GM19043 (cell line): ENCODE measurements around the gene CSMD2.

Experiments used
- ATAC-seq: cut with Tn5 transposase; IDR thresholded peaks from one replicate; pipeline ENCODE4 v1.9.1; 2021; ENCODE audit warnings: low read depth; ENCODE audit not compliant: unreplicated experiment

Gene CSMD2

DNA sequence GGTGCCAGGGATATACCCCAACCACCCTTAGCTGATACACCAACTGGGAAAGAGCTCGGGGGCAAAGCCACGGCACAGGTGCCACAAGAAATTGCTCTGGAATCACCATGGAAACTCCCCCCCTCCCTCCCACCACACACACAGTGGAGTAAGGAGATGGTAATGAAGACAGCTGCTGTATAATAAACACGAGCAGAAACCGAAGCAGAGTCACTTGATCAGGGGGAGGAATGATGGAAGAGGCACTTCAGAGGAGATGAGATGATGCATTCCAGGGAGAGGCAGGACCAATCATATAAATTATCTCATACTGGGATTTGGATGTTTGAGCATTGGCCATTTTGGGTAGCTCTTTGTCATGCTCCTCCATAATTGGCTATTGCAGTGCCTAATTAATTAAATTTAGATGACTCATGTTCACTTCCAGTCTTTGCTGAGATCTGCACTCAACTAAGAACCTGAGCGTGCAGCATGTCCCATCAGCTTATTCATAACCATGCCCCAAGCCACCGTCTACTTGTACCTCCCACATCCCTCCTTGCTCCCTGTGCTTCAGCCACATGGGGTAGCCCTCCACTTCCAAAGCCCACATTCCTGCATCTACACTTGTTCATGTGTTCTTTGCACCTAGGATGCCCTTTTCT lies 503.1 kb downstream of the CSMD2 start:
- no peak for ATAC-seq

- ATAC-seq = no peak
Observed at GRCh38 chr1:33660956-33661355, 504.1 kb downstream of the CSMD2 start.

DNA sequence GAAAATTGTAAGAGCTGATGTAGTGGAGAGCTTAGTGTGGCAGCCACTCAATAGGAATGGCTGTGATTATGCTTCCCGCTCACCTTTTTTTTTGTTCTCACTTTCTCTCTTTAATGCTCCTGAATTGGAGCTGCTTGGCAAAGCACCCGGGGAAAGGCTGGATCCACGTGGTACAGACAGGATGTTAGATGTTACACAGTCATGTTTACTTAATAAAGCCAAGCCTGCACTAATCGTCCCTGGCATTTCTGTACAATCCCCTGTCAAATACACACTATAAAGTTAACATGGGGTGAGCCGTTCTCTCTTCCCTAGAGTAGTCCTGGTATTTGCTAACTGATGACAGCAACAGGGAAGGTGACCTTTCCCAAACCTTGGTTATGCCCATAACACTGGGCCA lies 504.8 kb downstream of the CSMD2 start:
- no peak for ATAC-seq

- no peak for ATAC-seq
Observed at GRCh38 chr1:33659641-33660040, 505.4 kb downstream of the CSMD2 start.

GRCh38 chr1:33657833-33658232 lies 507.2 kb downstream of the CSMD2 start:
- ATAC-seq = no peak

GRCh38 chr1:33656467-33657005 lies 508.5 kb downstream of the CSMD2 start:
- no peak for ATAC-seq

- ATAC-seq = no peak
Observed at GRCh38 chr1:33655496-33655895, 509.5 kb downstream of the CSMD2 start.

GRCh38 chr1:33654267-33654834 lies 510.7 kb downstream of the CSMD2 start:
- no peak for ATAC-seq

DNA sequence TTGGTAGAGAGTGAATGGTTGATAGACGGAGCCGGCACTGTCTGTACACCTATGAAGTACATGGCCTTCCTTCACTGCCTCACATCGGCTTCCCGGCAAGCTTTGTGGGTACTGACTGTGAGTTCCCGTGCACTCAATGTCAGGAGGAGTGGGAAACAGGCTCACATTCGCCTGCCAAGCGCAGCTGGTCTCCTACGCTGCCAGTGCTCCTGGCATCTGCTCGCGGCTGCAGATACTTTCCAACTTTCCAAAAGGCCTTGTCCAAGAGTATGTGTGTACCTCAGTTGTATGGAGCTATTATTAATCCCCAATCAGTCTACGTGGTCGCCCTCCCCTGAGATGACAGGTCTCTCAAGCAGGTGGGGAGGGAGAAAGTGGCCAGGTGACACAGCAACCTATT lies 511.8 kb downstream of the CSMD2 start:
- ATAC-seq = no peak

DNA sequence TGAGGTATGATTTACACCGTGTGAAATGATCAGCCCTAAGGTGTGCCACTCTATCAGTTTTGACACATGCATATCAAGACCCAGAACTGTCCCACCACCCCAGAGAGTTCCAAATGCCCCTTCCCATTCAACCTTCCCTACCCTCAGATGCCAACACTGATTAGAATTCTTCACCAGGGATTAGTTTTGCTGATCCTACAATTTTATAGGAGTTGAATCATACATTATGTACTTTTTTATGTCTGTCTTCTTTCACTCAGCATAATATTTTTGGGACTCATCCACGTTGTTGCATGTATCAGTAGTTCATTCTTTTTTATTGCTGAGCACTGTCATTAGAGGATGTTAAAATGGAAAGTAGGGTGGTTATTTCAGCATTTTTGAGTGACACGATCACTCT lies 514.3 kb downstream of the CSMD2 start:
- no peak for ATAC-seq

GRCh38 chr1:33649759-33650158 lies 515.3 kb downstream of the CSMD2 start:
- ATAC-seq = no peak

- ATAC-seq = no peak
Observed at GRCh38 chr1:33643216-33643615, 521.8 kb downstream of the CSMD2 start.

- ATAC-seq = no peak
Observed at GRCh38 chr1:33641104-33641830, 523.8 kb downstream of the CSMD2 start.

GRCh38 chr1:33640114-33640660 lies 524.8 kb downstream of the CSMD2 start:
- ATAC-seq = no peak

DNA sequence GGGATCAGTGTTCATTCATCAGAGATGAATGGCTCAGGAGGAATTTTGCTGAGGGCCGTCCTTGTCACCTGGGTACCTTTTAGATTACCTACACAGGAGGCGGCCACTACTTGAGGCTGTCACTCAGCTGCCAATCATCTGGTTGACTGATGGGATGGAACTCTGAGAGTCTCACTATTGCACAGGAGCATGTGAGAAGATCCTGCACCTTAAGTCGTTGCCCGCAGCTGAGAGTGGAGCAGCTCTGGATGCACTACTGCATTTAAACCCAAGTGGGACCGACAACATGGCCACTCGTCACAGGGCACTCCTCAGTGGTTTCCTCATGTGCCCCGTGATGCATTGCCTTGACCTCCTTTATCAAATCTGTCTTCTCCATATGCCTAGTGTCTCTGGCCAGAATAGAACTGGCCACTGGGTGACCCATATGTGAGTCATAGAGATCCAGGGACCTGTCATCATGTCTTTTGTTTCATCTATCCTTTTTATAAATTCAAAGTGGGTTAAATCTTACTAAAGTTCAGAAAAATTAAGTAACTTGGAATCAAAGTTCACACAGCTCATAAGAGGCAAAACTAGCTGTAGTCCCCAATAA lies 527.1 kb downstream of the CSMD2 start:
- no peak for ATAC-seq

- ATAC-seq = no peak
Observed at GRCh38 chr1:33636209-33636608, 528.8 kb downstream of the CSMD2 start.

DNA sequence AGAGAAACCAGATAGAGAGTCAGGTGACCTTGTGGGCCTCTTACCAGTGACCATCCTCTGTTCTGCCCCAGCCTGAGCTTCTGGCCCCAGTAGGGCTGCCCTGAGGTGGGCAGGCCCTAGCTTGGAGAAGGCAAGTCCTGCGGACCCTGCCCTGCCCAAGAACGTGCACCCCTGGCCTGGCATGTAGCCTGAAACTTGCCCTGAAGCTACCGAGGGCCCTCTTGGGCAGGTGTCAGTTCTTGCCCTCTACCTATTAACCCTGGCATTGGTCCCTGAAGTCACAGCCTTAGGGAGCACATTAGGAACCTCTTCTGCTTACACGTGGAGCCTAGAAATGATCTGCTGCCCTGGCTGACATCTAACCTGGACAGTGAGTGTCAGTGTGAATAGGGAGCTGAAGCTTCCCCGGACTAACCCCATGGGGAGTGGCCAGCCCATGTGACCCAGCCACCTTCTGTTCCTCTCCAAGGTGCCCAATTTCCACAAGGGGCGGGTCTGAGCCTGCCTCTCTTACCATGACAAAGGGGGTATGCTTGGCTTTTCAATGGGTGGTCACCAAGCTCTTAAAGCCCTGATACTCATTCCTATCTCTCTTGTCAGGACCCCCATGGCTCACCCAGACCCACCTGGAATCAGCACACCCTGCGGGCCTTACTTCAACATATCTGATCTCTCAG lies 529.6 kb downstream of the CSMD2 start:
- no peak for ATAC-seq

DNA sequence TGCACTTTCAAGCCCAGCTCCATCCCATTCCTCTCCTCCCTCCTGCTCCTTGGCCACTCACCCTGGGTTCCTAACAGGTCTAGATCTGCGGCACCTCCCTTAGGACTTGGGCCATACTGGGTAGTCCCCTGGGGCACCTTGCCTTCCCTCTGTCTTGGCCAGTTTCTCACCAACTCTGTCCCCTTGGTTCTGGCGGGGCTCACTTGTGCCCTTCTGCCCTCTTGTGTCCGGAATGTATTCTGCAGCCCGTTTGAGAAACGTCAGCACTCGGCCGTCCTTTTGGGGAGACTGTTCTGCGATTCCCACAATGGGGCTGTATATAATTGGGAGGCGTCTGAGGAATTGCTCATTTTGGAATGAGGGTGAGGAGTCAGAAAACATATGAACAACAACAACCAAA lies 530.2 kb downstream of the CSMD2 start:
- ATAC-seq = no peak

DNA sequence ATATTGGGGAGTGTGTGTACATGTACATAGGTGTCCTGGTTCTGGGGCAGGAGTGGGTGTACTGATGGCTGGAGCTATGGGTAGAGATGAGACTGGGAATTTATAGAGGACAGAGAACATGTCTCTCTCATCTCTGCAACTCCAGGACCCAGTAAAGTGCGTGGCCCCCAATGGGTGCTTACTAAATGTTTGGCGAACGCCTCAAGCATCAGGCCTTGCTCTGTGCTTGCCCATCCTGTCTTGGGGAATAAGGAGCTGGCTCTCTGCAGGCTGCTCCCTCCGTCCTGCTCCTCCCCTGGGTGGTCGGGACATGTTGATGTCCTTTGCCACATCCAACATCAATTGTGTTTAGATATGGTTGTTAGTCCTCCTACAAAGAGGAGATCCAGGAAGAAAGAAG lies 530.9 kb downstream of the CSMD2 start:
- ATAC-seq = no peak

GRCh38 chr1:33633019-33633801 lies 531.8 kb downstream of the CSMD2 start:
- ATAC-seq = no peak
